Measurements from ENCODE around the gene ALPK3.

The ALPK3 gene

GRCh38 chr15:84922530-84922929, 105.4 kb downstream of the ALPK3 start:
- DNase-seq (ENCODE audit: low read depth) = no peak

Measured in activated T-helper 9 cell treated with anti-CD3 and anti-CD28 coated beads, Interleukin-2, amount 50 U/mL, for 16 hours (primary cell).